DLD1 (cell line): ENCODE measurements around the gene RPS27.
"Not testable (repeated sequence)": the region's sequence is repeated elsewhere in the genome, so short reads cannot be mapped to it uniquely, and the experiment has no call there.

Experiments used
- in situ Hi-C: cut with HindIII; loops from 2 replicates; pipeline ENCODE4 v1.10.0; 2017; ENCODE audit warnings: low sequenced_read_pairs

Gene RPS27

DNA sequence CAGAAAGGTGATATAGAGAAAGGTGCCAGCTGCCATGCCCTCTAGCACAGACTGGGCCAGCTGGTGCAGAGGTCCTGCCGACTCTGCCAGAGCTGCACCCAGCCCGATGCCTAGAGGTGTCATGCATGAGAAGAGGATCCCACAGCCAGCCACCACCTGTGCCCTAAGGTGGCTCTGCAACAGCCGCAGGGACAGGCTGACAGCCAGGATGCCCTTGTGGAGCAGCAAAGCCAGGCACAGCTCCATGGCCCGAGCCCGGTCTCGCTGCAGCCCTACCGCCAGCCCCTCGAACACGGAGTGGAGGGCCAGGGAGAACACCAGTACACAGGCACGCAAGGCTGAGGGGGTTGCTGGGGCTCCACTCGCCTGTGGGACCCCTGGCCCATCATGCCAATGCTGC is 30.4 kb upstream of the RPS27 start:
- in situ Hi-C loops = no loop called here

- in situ Hi-C loops = no loop called here
Observed at GRCh38 chr1:153961421-153961820, 29.1 kb upstream of the RPS27 start.

DNA sequence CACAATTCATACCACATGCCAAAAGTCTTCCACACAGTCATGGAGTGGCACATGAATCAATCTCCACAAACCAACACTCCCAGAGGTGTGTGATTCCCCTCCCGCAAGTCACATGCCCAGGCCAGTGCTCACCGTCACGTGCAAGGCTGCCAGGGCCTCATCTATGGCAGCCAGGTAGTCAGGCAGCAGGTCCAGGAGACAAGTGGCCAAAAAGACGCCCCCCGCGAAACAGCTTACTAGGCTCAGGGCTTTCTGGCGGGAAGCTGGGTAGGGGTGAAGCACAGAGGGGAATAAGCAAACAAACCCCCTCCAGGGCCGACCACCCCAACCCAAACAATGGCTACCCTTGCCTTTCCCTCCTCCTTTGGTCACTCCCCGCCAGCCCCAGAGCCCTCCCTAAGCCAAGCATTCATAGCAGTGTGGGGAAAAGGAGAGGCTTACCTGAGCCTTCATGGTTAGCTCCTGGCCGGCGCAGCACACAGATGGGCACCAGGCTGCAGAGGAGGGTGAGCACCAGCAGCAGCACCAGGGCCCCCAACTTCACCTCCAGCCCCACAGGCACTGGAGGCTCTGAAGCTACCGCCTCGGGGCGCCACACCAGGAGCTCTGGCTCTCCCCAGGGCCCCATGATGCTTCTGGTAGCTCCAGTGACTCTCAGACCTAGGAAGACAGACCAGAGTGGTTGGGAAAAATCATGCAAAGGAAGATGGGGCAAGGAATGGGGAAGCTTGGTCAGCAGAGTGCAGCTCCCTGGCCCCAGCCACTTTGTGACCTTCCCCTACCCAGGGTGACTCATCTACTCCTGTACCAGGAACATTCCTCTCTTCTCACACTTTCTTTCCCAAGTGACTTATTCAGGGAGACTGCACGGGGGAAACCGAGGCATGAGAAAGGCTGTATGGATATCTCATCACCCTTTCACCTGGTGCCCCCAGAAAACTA is 28.2 kb upstream of the RPS27 start:
- in situ Hi-C loops = no loop called here

GRCh38 chr1:153963030-153963849 is 27.3 kb upstream of the RPS27 start, which contains the start of gene SLC39A1:
Gene SLC39A1, minus strand, starts transcription at chr1:153963537. Its CDS starts 822 bp downstream, at chr1:153962715.
- in situ Hi-C loops = no loop called here

- in situ Hi-C loops = no loop called here
Observed at GRCh38 chr1:153963850-153964331, 26.7 kb upstream of the RPS27 start.

DNA sequence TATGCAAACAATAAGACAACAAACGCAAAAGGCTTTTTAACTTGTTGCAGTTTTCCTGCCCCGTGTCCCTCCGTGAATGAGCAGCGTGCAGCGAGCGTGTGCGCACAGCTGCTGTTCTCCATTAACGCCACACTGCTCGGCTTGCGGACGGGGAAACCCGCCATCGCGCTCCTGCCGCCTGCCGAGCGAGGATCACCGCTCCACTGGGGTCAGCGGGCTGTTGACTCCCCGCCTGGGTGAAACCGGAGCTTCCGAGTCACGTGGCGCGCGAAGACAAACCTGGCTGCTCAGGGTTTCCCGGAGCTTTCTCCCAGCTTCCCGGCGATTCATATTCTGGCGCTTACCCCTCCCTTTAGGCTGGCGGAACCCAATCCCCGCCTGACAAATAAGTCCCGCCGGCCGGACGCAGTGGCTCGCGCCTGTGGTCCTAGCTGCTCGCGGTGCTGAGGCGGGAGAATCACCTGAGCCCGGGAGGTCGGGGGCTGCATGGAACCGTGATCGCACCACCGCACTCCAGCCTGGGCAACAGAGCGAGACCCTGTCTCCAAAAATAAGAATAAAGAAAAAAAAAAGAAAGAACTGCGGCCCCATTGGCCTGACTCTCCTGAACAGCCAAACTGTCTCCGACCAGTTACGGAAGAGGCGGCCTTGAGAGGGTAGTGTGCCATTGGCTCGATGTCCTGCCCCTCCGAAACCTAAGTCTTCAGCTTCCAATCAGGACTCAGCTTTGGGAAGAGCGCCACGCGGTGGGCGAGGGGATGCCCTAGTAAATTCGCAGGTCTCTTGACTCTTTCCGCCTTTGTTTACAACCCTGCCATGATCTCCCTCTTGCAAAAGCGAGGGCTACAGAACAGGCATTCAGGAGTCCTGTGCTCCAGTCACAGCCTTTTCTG is 23.2 kb upstream of the RPS27 start, which contains the start of gene CREB3L4:
Gene CREB3L4 (plus strand): TSS at position 796 of the 893 bp plus-strand sequence. CDS start 624 bp downstream, outside the sequence.
- in situ Hi-C loops = no loop called here

DNA sequence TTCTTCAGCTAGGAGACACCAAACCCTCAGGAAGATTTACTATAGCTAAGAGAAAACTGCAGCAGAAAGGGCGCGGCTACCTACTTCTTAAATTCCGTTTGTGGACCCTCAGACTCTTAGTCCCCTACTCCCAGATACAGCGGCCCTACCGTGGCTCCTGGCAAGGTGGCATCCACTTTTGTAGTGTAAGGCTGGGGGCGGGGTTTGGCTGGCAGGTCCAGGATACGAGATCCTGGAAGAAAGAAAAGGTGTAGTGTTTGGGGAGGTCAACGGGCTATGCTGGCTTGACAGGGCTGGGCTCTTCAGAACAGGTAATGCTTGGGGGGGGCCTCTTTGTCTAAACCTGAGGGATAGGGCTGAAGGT is 22.6 kb upstream of the RPS27 start:
- in situ Hi-C loops = no loop called here

DNA sequence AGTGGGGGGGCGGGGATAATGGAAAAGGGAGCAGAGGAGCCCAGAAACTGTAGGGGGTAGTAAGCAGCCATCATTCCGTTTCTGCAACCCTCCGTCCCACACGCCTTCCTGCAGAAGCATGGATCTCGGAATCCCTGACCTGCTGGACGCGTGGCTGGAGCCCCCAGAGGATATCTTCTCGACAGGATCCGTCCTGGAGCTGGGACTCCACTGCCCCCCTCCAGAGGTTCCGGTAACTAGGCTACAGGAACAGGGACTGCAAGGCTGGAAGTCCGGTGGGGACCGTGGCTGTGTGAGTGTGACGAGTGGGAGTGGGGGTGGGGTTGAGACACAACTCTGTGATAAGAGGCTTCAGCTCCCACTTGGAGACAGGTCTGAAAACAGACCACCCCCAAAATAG is 22.2 kb upstream of the RPS27 start:
- in situ Hi-C loops = no loop called here

GRCh38 chr1:153968972-153969371 is 21.6 kb upstream of the RPS27 start:
- in situ Hi-C loops = no loop called here

DNA sequence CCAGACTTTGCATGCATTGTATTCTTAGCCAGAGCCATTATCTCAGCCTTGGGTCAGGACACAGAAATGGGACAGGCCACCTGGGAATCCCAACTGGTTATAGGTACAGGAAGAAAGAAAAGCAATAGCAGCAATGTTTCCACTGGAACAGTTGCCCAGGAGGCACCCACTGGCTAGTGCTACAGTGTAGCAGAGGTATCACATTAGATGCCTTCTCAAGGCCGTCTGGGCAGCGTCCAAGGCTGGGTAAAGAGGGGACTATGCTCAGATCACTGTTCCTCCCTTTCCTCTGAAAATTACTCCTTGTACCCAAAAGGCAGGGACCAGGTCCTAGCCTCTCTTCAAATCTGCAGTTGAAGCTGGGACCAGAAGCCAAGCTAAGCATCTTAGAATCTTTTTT is 20.2 kb upstream of the RPS27 start:
- in situ Hi-C loops = no loop called here

DNA sequence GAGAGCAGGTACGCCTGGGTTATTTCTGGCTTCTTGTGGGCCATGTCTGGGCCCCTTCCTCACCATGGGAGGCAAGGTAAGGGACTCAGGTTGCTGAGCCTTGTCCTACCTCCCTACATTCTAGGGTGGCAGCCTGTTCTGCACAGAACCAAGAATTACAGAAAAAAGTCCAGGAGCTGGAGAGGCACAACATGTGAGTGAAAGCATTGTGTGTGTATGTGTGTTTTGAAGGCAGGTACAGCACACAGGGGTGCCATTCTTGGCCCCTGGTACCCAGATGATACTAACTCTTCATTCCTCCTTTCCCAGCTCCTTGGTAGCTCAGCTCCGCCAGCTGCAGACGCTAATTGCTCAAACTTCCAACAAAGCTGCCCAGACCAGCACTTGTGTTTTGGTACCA is 17.5 kb upstream of the RPS27 start:
- in situ Hi-C loops = no loop called here

DNA sequence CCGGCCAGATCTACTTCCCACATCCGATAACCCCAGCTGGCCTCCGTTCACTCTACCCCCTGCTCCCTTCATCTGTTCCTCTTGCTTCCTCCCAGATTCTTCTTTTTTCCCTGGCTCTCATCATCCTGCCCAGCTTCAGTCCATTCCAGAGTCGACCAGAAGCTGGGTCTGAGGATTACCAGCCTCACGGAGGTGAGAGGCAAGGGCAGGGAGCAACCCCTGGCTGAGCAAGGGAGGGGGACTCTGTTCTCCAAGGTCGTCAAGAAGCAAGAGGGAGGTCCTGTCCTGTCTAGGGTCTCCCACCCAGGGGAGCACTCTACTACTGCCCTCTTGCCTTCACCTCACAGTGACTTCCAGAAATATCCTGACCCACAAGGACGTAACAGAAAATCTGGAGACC is 17.0 kb upstream of the RPS27 start:
- in situ Hi-C loops = no loop called here

- in situ Hi-C loops = no loop called here
Observed at GRCh38 chr1:153976819-153977249, 13.7 kb upstream of the RPS27 start.

- in situ Hi-C loops = no loop called here
Observed at GRCh38 chr1:153977250-153978240, 13.0 kb upstream of the RPS27 start, which contains the start of gene JTB. Gene JTB, minus strand, starts transcription at chr1:153977674. Its CDS starts 422 bp downstream, at chr1:153977252.

GRCh38 chr1:153978274-153978909 is 12.2 kb upstream of the RPS27 start:
- in situ Hi-C loops = no loop called here

- in situ Hi-C loops = not testable (repeated sequence)
Observed at GRCh38 chr1:153979091-153979490, 11.5 kb upstream of the RPS27 start.

GRCh38 chr1:153981735-153982134 is 8.8 kb upstream of the RPS27 start:
- in situ Hi-C loops = not testable (repeated sequence)

GRCh38 chr1:153984123-153984894 is 6.3 kb upstream of the RPS27 start:
- in situ Hi-C loops = no loop called here
